NCI-H1436 treated with DMSO at 0.1 percent for 48 hours (cell line): ENCODE data around the gene MAP3K10.
A peak's percentile ranks its signal among the peaks of the same experiment; 100 is the strongest.
"Not testable (repeated sequence)": the region's sequence is repeated elsewhere in the genome, so short reads cannot be mapped to it uniquely, and the experiment has no call there.

Source experiments
- DNase-seq: peaks from one replicate; lab custom pipeline; 2025; lab: John Stamatoyannopoulos, UW

MAP3K10 gene

GRCh38 chr19:40190891-40191835, at the start of gene MAP3K10:
TSS of gene MAP3K10 (plus strand) at chr19:40191426. CDS start at chr19:40192032, 606 bp downstream.
- DNase-seq = peak; percentile 6

- no peak for DNase-seq
Measured at GRCh38 chr19:40141551-40141950, 49.7 kb upstream of the MAP3K10 start.

GRCh38 chr19:40143612-40144011, 47.6 kb upstream of the MAP3K10 start:
- DNase-seq = no peak

GRCh38 chr19:40144151-40144550, 47.1 kb upstream of the MAP3K10 start:
- DNase-seq = no peak

GRCh38 chr19:40144947-40145748, 46.1 kb upstream of the MAP3K10 start:
- no peak for DNase-seq

- not testable (repeated sequence) for DNase-seq
Measured at GRCh38 chr19:40145749-40146029, 45.5 kb upstream of the MAP3K10 start.

GRCh38 chr19:40147338-40147692, 43.9 kb upstream of the MAP3K10 start:
- no peak for DNase-seq

- DNase-seq = no peak
Measured at GRCh38 chr19:40147693-40148347, 43.4 kb upstream of the MAP3K10 start.

- no peak for DNase-seq
Measured at GRCh38 chr19:40149501-40149900, 41.7 kb upstream of the MAP3K10 start.

- no peak for DNase-seq
Measured at GRCh38 chr19:40150170-40150569, 41.1 kb upstream of the MAP3K10 start.

- DNase-seq = no peak
Measured at GRCh38 chr19:40154121-40154680, 37.0 kb upstream of the MAP3K10 start.

- no peak for DNase-seq
Measured at GRCh38 chr19:40155749-40156265, 35.4 kb upstream of the MAP3K10 start.

GRCh38 chr19:40157059-40157458, 34.2 kb upstream of the MAP3K10 start:
- no peak for DNase-seq

GRCh38 chr19:40159744-40160143, 31.5 kb upstream of the MAP3K10 start:
- no peak for DNase-seq

- no peak for DNase-seq
Measured at GRCh38 chr19:40162104-40162503, 29.1 kb upstream of the MAP3K10 start.

- DNase-seq = no peak
Measured at GRCh38 chr19:40163541-40164129, 27.6 kb upstream of the MAP3K10 start.

GRCh38 chr19:40165362-40165937, 25.8 kb upstream of the MAP3K10 start:
- DNase-seq = no peak

- not testable (repeated sequence) for DNase-seq
Measured at GRCh38 chr19:40169482-40170302, 21.5 kb upstream of the MAP3K10 start.

GRCh38 chr19:40170303-40170989, 20.8 kb upstream of the MAP3K10 start:
- not testable (repeated sequence) for DNase-seq

- DNase-seq = not testable (repeated sequence)
Measured at GRCh38 chr19:40171293-40171692, 19.9 kb upstream of the MAP3K10 start.
